HL-60 (cell line): ENCODE data around the gene ZNF423.

ENCODE experiments used
- DNase-seq, 2 experiments: peaks; one replicate each; pipeline ENCODE4 v3.0.0-alpha.2; 2010 to 2020; ENCODE audit warnings: low read depth in 1 of 2, low spot score in 1 of 2
- H3K27ac ChIP-seq: fragments of 250-450 bp; sonication (Bioruptor Pico); replicated peaks from 2 replicates; pipeline ENCODE4 v1.5.1; 2020; ENCODE audit warnings: mild to moderate bottlenecking, moderate library complexity
- H3K27me3 ChIP-seq: fragments of 250-450 bp; sonication (Bioruptor Pico); 2 replicates; pipeline ENCODE4 v1.5.1; 2021; ENCODE audit warnings: mild to moderate bottlenecking, moderate library complexity; ENCODE audit not compliant: insufficient read depth, poor library complexity, severe bottlenecking
- H3K4me3 ChIP-seq: replicated peaks from 2 replicates; pipeline ENCODE4 v1.5.1; 2011; ENCODE audit warnings: mild to moderate bottlenecking, control low read depth, low read length; ENCODE audit not compliant: insufficient read depth
- GABPA ChIP-seq: IDR thresholded peaks from 2 replicates; pipeline ENCODE4 v1.6.1; 2012; ENCODE audit warnings: low read depth
- POLR2AphosphoS5 ChIP-seq: IDR thresholded peaks from 2 replicates; pipeline ENCODE4 v1.6.1; 2012; ENCODE audit warnings: low read depth
- SPI1 ChIP-seq: IDR thresholded peaks from 2 replicates; pipeline ENCODE4 v1.6.1; 2012; ENCODE audit warnings: low read depth, mild to moderate bottlenecking, borderline replicate concordance
- TF ChIP-seq, protein P1 (sequence below): IDR thresholded peaks from one replicate; pipeline ENCODE4 v1.5.1; 2011; ENCODE audit warnings: low read length, control low read depth, inconsistent platforms; ENCODE audit not compliant: insufficient read depth
- TF ChIP-seq, protein P2 (sequence below): IDR thresholded peaks from 2 replicates; pipeline ENCODE4 v1.6.1; 2012; ENCODE audit warnings: low read depth; ENCODE audit not compliant: insufficient replicate concordance

ZNF423 gene

DNA sequence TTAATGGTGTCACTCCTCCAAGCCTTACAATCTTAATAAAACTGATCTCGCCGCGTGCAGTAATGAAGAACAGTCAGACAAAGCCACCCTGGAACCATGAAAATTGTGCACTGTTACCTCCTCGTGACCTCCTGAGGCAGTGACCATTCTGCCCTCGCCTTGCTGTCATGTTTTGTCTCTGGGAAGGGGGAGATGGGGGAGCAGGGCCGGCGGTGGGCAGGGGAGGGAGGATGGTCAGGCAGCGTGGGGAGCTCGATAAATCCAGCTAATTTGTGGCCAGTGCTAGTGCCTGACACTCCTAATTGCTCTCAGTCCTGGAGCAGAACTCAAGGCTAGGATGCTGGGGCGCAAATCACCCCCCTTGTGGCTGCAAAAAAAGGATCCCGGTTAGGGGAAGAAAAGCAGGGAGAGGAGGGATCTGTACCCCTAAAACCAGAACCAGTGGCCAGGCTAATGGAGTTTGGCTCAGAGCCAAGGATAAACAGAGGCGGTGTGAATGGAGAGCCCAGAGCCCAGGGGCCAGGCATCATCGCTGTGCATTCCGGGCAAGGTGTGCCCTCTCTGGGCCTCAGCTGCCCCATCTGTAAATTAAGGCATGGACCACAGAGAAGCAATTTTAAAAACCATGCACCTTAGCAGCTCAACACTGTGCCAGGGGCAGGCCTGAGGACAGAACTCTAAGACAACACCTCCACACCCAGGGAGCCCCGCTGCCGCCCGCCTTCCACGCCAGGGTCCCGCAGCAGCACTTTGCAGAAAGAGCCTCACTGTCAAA is 113.3 kb downstream of the ZNF423 start:
- no peak overlapping the region for H3K27ac ChIP-seq
- DNase-seq, result no peak
- no peak overlapping the region for H3K4me3 ChIP-seq
- no peak for TF ChIP-seq SPI1
- TF ChIP-seq, protein P1, sequence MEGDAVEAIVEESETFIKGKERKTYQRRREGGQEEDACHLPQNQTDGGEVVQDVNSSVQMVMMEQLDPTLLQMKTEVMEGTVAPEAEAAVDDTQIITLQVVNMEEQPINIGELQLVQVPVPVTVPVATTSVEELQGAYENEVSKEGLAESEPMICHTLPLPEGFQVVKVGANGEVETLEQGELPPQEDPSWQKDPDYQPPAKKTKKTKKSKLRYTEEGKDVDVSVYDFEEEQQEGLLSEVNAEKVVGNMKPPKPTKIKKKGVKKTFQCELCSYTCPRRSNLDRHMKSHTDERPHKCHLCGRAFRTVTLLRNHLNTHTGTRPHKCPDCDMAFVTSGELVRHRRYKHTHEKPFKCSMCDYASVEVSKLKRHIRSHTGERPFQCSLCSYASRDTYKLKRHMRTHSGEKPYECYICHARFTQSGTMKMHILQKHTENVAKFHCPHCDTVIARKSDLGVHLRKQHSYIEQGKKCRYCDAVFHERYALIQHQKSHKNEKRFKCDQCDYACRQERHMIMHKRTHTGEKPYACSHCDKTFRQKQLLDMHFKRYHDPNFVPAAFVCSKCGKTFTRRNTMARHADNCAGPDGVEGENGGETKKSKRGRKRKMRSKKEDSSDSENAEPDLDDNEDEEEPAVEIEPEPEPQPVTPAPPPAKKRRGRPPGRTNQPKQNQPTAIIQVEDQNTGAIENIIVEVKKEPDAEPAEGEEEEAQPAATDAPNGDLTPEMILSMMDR, result no peak
- TF ChIP-seq GABPA, result no peak
- TF ChIP-seq, protein P2, sequence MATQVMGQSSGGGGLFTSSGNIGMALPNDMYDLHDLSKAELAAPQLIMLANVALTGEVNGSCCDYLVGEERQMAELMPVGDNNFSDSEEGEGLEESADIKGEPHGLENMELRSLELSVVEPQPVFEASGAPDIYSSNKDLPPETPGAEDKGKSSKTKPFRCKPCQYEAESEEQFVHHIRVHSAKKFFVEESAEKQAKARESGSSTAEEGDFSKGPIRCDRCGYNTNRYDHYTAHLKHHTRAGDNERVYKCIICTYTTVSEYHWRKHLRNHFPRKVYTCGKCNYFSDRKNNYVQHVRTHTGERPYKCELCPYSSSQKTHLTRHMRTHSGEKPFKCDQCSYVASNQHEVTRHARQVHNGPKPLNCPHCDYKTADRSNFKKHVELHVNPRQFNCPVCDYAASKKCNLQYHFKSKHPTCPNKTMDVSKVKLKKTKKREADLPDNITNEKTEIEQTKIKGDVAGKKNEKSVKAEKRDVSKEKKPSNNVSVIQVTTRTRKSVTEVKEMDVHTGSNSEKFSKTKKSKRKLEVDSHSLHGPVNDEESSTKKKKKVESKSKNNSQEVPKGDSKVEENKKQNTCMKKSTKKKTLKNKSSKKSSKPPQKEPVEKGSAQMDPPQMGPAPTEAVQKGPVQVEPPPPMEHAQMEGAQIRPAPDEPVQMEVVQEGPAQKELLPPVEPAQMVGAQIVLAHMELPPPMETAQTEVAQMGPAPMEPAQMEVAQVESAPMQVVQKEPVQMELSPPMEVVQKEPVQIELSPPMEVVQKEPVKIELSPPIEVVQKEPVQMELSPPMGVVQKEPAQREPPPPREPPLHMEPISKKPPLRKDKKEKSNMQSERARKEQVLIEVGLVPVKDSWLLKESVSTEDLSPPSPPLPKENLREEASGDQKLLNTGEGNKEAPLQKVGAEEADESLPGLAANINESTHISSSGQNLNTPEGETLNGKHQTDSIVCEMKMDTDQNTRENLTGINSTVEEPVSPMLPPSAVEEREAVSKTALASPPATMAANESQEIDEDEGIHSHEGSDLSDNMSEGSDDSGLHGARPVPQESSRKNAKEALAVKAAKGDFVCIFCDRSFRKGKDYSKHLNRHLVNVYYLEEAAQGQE, result no peak
- no peak for TF ChIP-seq POLR2AphosphoS5
- H3K27me3 ChIP-seq, result no peaks in the 10 kb centered on the region

DNA sequence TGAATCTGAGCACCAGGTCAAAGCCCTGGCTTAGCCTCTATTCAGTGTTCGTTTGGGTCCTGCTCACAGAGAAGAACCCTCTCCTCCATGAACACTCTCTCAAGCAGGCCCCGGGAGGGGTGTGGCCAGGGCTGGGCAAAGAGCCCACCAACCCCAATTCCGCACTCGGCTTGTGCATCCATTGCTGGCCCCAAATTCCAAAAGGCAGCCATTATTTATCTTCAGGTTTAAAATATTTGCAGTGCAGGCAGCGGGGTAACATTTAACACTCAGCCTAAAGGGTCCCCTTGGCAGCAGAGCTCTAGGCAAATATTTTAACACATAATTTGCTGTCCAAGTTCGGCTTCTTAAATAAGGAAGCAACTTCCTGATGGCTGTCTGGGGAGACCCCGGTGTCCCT is 115.7 kb downstream of the ZNF423 start:
- Histone ChIP-seq H3K4me3 (no peak overlapping the region), H3K27ac (no peak overlapping the region), H3K27me3 (no peaks in the 10 kb centered on the region)
- no peak for DNase-seq
- TF ChIP-seq, protein P1, result no peak

DNA sequence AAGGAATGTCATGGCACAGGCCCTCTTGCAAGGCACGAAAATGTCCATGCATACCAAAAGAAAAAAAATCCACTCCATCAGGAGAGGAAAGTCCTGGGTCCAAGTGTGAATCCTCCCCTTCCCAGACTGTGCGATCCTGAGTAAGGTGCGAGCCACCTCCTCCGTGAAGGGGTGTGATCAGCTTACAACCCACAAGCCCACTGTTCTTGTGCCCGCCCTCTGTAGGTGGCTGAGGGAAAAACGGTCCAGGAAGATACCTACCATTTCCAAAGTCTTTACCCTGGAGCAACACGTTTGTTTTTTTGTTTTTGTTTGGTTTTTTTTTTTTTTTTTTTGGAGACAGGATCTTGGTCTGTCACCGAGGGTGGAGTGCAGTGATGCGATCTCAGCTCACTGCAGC is 116.5 kb downstream of the ZNF423 start:
- DNase-seq, result no peak
- H3K27me3 ChIP-seq, result no peaks in the 10 kb centered on the region
- no peak overlapping the region for H3K27ac ChIP-seq
- TF ChIP-seq, protein P1, result no peak
- TF ChIP-seq GABPA, result no peak
- no peak overlapping the region for H3K4me3 ChIP-seq

DNA sequence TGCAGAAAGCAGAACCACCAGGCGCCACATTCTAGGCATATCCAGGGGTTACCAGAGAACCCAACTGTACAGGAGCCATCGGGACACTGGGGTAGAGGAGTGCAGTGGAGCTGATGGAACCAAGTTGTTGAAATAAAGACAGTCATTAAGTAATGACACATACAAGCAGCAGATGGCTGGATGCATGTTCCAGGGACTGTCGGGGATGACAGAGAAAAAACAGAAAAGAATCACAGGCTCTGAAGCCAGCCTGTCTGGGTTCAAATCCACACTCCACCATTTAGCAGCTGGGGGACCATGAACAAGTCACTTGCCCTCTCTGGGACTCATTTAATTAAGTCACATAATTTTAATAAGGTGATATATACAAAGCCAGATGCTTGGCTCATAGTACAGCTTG is 117.1 kb downstream of the ZNF423 start:
- no peaks in the 10 kb centered on the region for H3K27me3 ChIP-seq
- DNase-seq, result no peak
- H3K4me3 ChIP-seq, result no peak overlapping the region
- no peak overlapping the region for H3K27ac ChIP-seq
- TF ChIP-seq, protein P2, result no peak
- TF ChIP-seq GABPA (no peak), POLR2AphosphoS5 (no peak), SPI1 (no peak)
- TF ChIP-seq, protein P1, result no peak
